AG04449 (cell line): Measurements from ENCODE around the gene TAF7L.
A peak's percentile ranks its signal among the peaks of the same experiment; 100 is the strongest.
"Not testable (repeated sequence)": the region's sequence is repeated elsewhere in the genome, so short reads cannot be mapped to it uniquely, and the experiment has no call there.

Source experiments
- CTCF ChIA-PET: fragments of 350-600 bp; formaldehyde crosslinking; extraction: SDS; loops from one replicate; lab custom pipeline; 2021; ENCODE audit warnings: antibody characterized with exemption; lab: Yijun Ruan, JAX
- POLR2A ChIA-PET: fragments of 400-600, 350-600 bp; formaldehyde crosslinking; extraction: SDS; loops from one replicate; lab custom pipeline; 2020; ENCODE audit warnings: antibody characterized with exemption, inconsistent platforms; lab: Yijun Ruan, JAX
- DNase-seq: peaks from one replicate; pipeline ENCODE4 v3.0.0-alpha.2; 2010; ENCODE audit warnings: low read depth, low spot score
- H3K4me3 ChIP-seq: 2 replicates; pipeline ENCODE4 v1.5.1; 2011; ENCODE audit warnings: low read depth, mild to moderate bottlenecking, control low read depth, low read length
- TF ChIP-seq, protein P1 (sequence below): IDR thresholded peaks from one replicate; pipeline ENCODE4 v1.5.1; 2011; ENCODE audit warnings: mild to moderate bottlenecking, moderate library complexity, low read length, control low read depth, inconsistent platforms; ENCODE audit not compliant: insufficient read depth; ENCODE audit errors: missing control alignments

The TAF7L gene, protein sequence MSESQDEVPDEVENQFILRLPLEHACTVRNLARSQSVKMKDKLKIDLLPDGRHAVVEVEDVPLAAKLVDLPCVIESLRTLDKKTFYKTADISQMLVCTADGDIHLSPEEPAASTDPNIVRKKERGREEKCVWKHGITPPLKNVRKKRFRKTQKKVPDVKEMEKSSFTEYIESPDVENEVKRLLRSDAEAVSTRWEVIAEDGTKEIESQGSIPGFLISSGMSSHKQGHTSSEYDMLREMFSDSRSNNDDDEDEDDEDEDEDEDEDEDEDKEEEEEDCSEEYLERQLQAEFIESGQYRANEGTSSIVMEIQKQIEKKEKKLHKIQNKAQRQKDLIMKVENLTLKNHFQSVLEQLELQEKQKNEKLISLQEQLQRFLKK

DNA sequence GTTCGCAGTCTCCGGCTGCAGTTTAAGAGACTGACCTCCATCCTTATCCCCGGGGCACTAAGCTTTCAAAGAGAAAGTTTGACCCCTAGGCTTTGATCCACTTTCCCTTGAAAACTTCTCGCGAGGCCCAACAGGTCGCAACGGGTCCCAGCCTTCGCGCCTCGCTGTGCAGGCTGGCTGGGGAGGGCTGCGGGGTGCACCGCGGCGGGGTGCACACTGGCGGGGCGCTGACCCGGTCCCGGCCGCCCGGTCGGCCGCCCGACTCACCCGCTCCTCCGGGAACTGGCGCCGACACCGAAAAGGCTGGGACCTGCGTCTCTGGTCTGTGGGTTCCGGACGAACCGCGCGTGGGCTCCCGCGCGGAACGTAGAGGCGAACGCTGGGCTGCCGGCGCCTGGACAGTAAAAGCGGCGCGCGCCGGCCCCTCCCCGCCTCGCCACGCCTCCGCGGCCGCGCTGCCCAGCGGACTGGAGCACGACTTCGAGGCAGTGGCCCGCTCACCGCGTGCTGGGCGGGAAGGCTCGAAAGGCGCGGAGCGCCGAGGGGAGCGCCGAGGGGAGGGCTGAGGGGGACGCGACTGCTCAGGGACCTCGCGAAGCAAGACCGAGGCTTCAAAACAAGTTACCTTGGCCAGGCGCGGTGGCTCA, at the start of gene TAF7L:
TAF7L (minus strand) TSS at position 378 of the 647 bp plus-strand sequence. CDS start 3,791 bp downstream, outside the sequence.
- POLR2A ChIA-PET, result no interaction called here
- CTCF ChIA-PET, result no interaction called here
- TF ChIP-seq, protein P1, sequence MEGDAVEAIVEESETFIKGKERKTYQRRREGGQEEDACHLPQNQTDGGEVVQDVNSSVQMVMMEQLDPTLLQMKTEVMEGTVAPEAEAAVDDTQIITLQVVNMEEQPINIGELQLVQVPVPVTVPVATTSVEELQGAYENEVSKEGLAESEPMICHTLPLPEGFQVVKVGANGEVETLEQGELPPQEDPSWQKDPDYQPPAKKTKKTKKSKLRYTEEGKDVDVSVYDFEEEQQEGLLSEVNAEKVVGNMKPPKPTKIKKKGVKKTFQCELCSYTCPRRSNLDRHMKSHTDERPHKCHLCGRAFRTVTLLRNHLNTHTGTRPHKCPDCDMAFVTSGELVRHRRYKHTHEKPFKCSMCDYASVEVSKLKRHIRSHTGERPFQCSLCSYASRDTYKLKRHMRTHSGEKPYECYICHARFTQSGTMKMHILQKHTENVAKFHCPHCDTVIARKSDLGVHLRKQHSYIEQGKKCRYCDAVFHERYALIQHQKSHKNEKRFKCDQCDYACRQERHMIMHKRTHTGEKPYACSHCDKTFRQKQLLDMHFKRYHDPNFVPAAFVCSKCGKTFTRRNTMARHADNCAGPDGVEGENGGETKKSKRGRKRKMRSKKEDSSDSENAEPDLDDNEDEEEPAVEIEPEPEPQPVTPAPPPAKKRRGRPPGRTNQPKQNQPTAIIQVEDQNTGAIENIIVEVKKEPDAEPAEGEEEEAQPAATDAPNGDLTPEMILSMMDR, result no peak
- peak within 1 kb of the TSS; percentile 15 for H3K4me3 ChIP-seq
- DNase-seq, result no peak

- TF ChIP-seq, protein P1, result no peak
- DNase-seq, result no peak
- ChIA-PET POLR2A (no interaction called here), CTCF (no interaction called here)
- H3K4me3 ChIP-seq, result no peak overlapping the region
These were observed 46.7 kb upstream of the TAF7L start for GRCh38 chrX:101337776-101338271.

GRCh38 chrX:101334310-101334709, 43.2 kb upstream of the TAF7L start:
- POLR2A ChIA-PET, DNase-seq, H3K4me3 ChIP-seq, CTCF ChIA-PET: not testable (repeated sequence)

GRCh38 chrX:101326600-101326999, 35.5 kb upstream of the TAF7L start:
- CTCF ChIA-PET, POLR2A ChIA-PET, DNase-seq, H3K4me3 ChIP-seq: not testable (repeated sequence)

DNA sequence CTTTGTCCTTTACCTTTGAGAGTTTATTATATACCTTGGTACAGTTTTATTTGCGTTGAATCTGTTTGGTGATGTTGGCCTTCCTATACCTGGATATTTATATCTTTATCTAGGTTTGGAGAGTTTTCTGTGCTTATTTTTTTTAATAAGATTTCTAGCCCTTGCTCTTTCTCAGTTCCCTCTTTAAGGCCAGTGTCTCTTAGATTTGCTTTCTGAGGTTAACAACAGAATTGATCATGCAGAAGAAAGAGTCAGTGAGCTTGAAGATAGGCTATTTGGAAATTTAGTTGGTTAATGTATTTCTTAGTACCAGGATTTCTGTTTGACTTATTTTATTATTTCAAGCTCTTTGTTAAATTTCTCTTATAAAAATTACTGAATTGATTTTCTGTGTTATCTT, 12.7 kb upstream of the TAF7L start:
- TF ChIP-seq, protein P1, result no peak
- H3K4me3 ChIP-seq, result no peak overlapping the region
- no peak for DNase-seq
- CTCF ChIA-PET, result no interaction called here
- POLR2A ChIA-PET, result no interaction called here

- CTCF ChIA-PET, result interaction anchor here (2.1 kb wide), 1 partner anchor 8 kb away, joined by 5 read pairs; no protein-coding TSS in a partner anchor
- H3K4me3 ChIP-seq, POLR2A ChIA-PET, DNase-seq: not testable (repeated sequence)
These were observed 4.5 kb upstream of the TAF7L start for GRCh38 chrX:101295603-101296002.

DNA sequence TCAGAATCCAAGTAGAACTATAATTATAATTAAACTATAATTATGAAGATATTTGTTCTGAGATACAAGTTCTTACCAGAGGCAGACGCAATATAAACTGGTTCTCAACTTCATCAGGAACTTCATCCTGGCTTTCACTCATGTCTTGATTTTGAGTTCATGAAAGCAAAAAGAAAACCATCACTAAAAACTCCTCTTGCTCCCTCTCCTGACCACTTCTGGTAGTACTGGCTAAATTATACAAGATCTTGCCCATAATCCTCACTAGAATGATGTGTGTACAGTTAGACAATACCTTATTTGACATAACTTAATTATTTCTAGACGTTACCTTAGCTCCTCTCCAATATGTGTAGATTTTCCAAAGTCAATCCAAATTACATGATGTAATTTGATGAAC, 3.7 kb downstream of the TAF7L start:
- CTCF ChIA-PET, result interaction anchor here (0.8 to 1.9 kb wide), 18 partner anchors 9 to 519 kb away, joined by 3 to 13 read pairs (median 3); no protein-coding TSS in a partner anchor
- no peak for DNase-seq

More for the DNA sequence above, 3.7 kb downstream of the TAF7L start:
- TF ChIP-seq, protein P1, result peak; percentile 37
- no peak overlapping the region for H3K4me3 ChIP-seq
- POLR2A ChIA-PET, result no interaction called here
